ENCODE data around the gene NSF. TPM values are rescaled to one million over a fixed set of nuclear protein-coding genes. Genes with fewer than 3 reads are reported as not detected.

NSF gene
- total RNA-seq: 76.4 TPM

GRCh38 chr17:46590157-46591146 is at the start of gene NSF:
Gene NSF, plus strand, starts transcription at chr17:46590669. Its CDS starts 107 bp downstream, at chr17:46590776.

GRCh38 chr17:46579083-46580075 is 11.1 kb upstream of the NSF start, which contains the start of gene ARL17A:
Gene ARL17A, minus strand, starts transcription at chr17:46579691. Its CDS starts 3,369 bp downstream, at chr17:46576322.

Other genes starting within 250 kb of the NSF start
- 52.7 TPM for gene ARL17B, start 228.9 kb upstream of the NSF start, total RNA-seq
- gene LRRC37A2, start 78.2 kb upstream of the NSF start, total RNA-seq: 16.7 TPM
- 25.3 TPM for gene ARL17A, start 11.0 kb upstream of the NSF start, total RNA-seq
- gene WNT3, start 228.0 kb downstream of the NSF start, total RNA-seq: 2.9 TPM

All from camera-type eye (tissue), 1 donor.